BE2C (cell line): ENCODE data around the gene PICK1.

Source experiments
- DNase-seq: peaks from one replicate; pipeline ENCODE4 v3.0.0-alpha.2; 2020
- H3K27me3 ChIP-seq: fragments of 250-450 bp; sonication (Bioruptor Pico); 2 replicates; pipeline ENCODE4 v1.5.1; 2020; ENCODE audit warnings: mild to moderate bottlenecking
- H3K36me3 ChIP-seq: fragments of 250-450 bp; sonication (Bioruptor Pico); 2 replicates; pipeline ENCODE4 v1.5.1; 2020; ENCODE audit warnings: mild to moderate bottlenecking
- H3K4me1 ChIP-seq: fragments of 250-450 bp; sonication (Bioruptor Pico); 2 replicates; pipeline ENCODE4 v1.5.1; 2020
- H3K4me3 ChIP-seq: 2 replicates; pipeline ENCODE4 v1.5.1; 2011; ENCODE audit warnings: low read depth, low read length
- H3K9me3 ChIP-seq: fragments of 250-450 bp; sonication (Bioruptor Pico); 2 replicates; pipeline ENCODE4 v1.5.1; 2020
- CTCF ChIP-seq: IDR thresholded peaks from 2 replicates; pipeline ENCODE4 v1.5.1; 2012; ENCODE audit warnings: mild to moderate bottlenecking, low read depth, low read length

Gene PICK1

GRCh38 chr22:38029901-38030300 is 27.3 kb upstream of the PICK1 start:
- H3K36me3 ChIP-seq = no peaks in the 10 kb centered on the region
- H3K27me3 ChIP-seq = no peaks in the 10 kb centered on the region
- H3K4me3 ChIP-seq = no peak overlapping the region
- no peak for DNase-seq
- no peaks in the 10 kb centered on the region for H3K9me3 ChIP-seq
- peaks cover 2% of the 10 kb centered on the region; the same call in 1 of the 2 replicates for H3K4me1 ChIP-seq
- no peak for TF ChIP-seq CTCF

GRCh38 chr22:38030311-38031133 is 26.7 kb upstream of the PICK1 start:
- H3K4me1 ChIP-seq = peaks cover 2% of the 10 kb centered on the region; the same call in 1 of the 2 replicates
- H3K9me3 ChIP-seq = no peaks in the 10 kb centered on the region
- TF ChIP-seq CTCF = no peak
- no peaks in the 10 kb centered on the region for H3K36me3 ChIP-seq
- DNase-seq = no peak
- H3K27me3 ChIP-seq = no peaks in the 10 kb centered on the region
- H3K4me3 ChIP-seq = no peak overlapping the region

- H3K4me1 ChIP-seq = peaks cover 2% of the 10 kb centered on the region; the same call in 1 of the 2 replicates
- H3K9me3 ChIP-seq = no peaks in the 10 kb centered on the region
- no peak overlapping the region for H3K4me3 ChIP-seq
- no peak for DNase-seq
- no peaks in the 10 kb centered on the region for H3K36me3 ChIP-seq
- H3K27me3 ChIP-seq = no peaks in the 10 kb centered on the region
- no peak for TF ChIP-seq CTCF
Measured at GRCh38 chr22:38031491-38031890, 25.7 kb upstream of the PICK1 start.

GRCh38 chr22:38032681-38033521 is 24.3 kb upstream of the PICK1 start:
- no peaks in the 10 kb centered on the region for H3K36me3 ChIP-seq
- H3K9me3 ChIP-seq = no peaks in the 10 kb centered on the region
- no peak overlapping the region for H3K4me3 ChIP-seq
- no peak for DNase-seq
- no peak for TF ChIP-seq CTCF
- no peaks in the 10 kb centered on the region for H3K27me3 ChIP-seq
- no peaks in the 10 kb centered on the region; the same call in 1 of the 2 replicates for H3K4me1 ChIP-seq

- no peak overlapping the region for H3K4me3 ChIP-seq
Measured at GRCh38 chr22:38033522-38034277, 23.5 kb upstream of the PICK1 start.

More at GRCh38 chr22:38033522-38034277, 23.5 kb upstream of the PICK1 start:
- no peaks in the 10 kb centered on the region for H3K9me3 ChIP-seq
- H3K4me1 ChIP-seq = no peaks in the 10 kb centered on the region; the same call in 1 of the 2 replicates
- H3K36me3 ChIP-seq = no peaks in the 10 kb centered on the region
- TF ChIP-seq CTCF = no peak
- no peak for DNase-seq
- H3K27me3 ChIP-seq = no peaks in the 10 kb centered on the region
